Spleen (tissue), 11 donors: ENCODE measurements around the gene PKHD1. TPM values are rescaled to one million over a fixed set of nuclear protein-coding genes. Genes with fewer than 3 reads are reported as not detected.

Experiments used
- DNase-seq: peaks from one replicate; pipeline ENCODE4 v3.0.0-alpha.2; 2020
- H3K27ac ChIP-seq, 8 donors: fragments of 200-600 bp; sonication (generic) in 7 of 8; 1 replicate in 4 of 8; 2 replicates in 4 of 8; pipeline versions ENCODE4 v1.5.0 to v1.8.0; 2016 to 2021; ENCODE audit warnings: inconsistent platforms in 4 of 8, mild to moderate bottlenecking in 4 of 8, moderate library complexity in 1 of 8
- H3K27me3 ChIP-seq, 7 donors: fragments of 200-600 bp; sonication (generic) in 6 of 7; replicated peaks in 1 of 7; 1 replicate in 4 of 7; 2 replicates in 3 of 7; pipeline versions ENCODE4 v1.5.0 to v1.8.0; 2016 to 2021; ENCODE audit warnings: inconsistent platforms in 3 of 7, mild to moderate bottlenecking in 1 of 7
- H3K36me3 ChIP-seq, 6 donors: fragments of 200-600 bp; sonication (generic) in 5 of 6; 1 replicate in 4 of 6; 2 replicates in 2 of 6; pipeline versions ENCODE4 v1.5.0 to v1.8.0; 2016 to 2021; ENCODE audit warnings: inconsistent platforms in 2 of 6
- H3K4me1 ChIP-seq, 6 donors: fragments of 200-600 bp; sonication (generic) in 5 of 6; 1 replicate in 3 of 6; 2 replicates in 3 of 6; pipeline versions ENCODE4 v1.5.0 to v1.8.0; 2016 to 2021; ENCODE audit warnings: inconsistent platforms in 3 of 6
- H3K4me3 ChIP-seq, 8 donors: fragments of 200-600 bp; sonication (generic) in 7 of 8; 1 replicate in 4 of 8; 2 replicates in 4 of 8; pipeline versions ENCODE4 v1.5.0 to v1.8.0; 2016 to 2021; ENCODE audit warnings: inconsistent platforms in 4 of 8, mild to moderate bottlenecking in 4 of 8, moderate library complexity in 2 of 8
- H3K9me3 ChIP-seq, 8 donors: fragments of 200-600 bp; sonication (generic) in 7 of 8; 1 replicate in 4 of 8; 2 replicates in 4 of 8; pipeline versions ENCODE4 v1.5.0 to v1.8.0; 2016 to 2021; ENCODE audit warnings: inconsistent platforms in 4 of 8
- CTCF ChIP-seq, 11 experiments: fragments of 200-600 bp in 7 of 11; fragments of 450-650 bp in 4 of 11; sonication (generic) in 4 of 11; IDR thresholded peaks in 8 of 11; conservative IDR thresholded peaks in 3 of 11; 1 replicate in 7 of 11; 2 replicates in 4 of 11; pipeline versions ENCODE4 v1.4.0 to v1.8.0; 2016 to 2021; ENCODE audit warnings: antibody characterized with exemption in 11 of 11, inconsistent platforms in 4 of 11, mild to moderate bottlenecking in 1 of 11
- POLR2A ChIP-seq, 3 donors: fragments of 450-650 bp; IDR thresholded peaks; one replicate each; pipeline ENCODE4 v1.5.1; 2017; ENCODE audit warnings: antibody characterized with exemption in 3 of 3, mild to moderate bottlenecking in 1 of 3
- POLR2AphosphoS5 ChIP-seq, 3 donors: sonication (generic); formaldehyde crosslinking; IDR thresholded peaks; one replicate each; pipeline ENCODE4 v1.5.1; 2017; ENCODE audit warnings: antibody characterized with exemption in 3 of 3
- WGBS, 5 donors: extraction: QIAGEN DNeasy Blood & Tissue Kit in 3 of 5; methylation state at CpG; one replicate each; pipeline versions ENCODE4 v1.1.5 to v1.1.7; 2013 to 2018; 5-methylcytosine and 5-hydroxymethylcytosine counted together
- intact Hi-C: fragments of 100-400 bp; cut with DNase I; formaldehyde crosslinking; loops from one replicate; pipeline ENCODE4 v1.15.0; 2023; ENCODE audit warnings: low total_unique reads
- polyA plus RNA-seq, 3 donors: library from polyadenylated mRNA; stranded (reverse); fragments of 200-250 nt; gene quantifications; one replicate each; pipeline ENCODE4 v1.2.1, GENCODE V29; 2013
- total RNA-seq, 7 donors: library from RNA; depleted of rRNA in 3 of 7; stranded (reverse); fragments of >200 nt in 3 of 7; fragmentation: NEBNext Ultra II Directional in 4 of 7; extraction: Animal tissue kit (Norgen Biotek cat#: 25700) in 4 of 7; gene quantifications; one replicate each; pipeline versions ENCODE4 v1.1.0 to v1.2.1, GENCODE V29; 2016 to 2021
- donor health status: healthy with polysubstance abuse.
- donor health status: DM: no; HTN: no; CAD: no; lungs with moderate emphysema.
- donor health status: DM: no; HTN: no; CAD: no.
- donor health status: Bipolar disorder and iron deficiency.
- donor health status: healthy.
- donor health status: DM: no; HTN: no; CAD: no.
- donor health status: DM: yes; HTN: yes; CAD: no.

Gene PKHD1
- total and polyA plus RNA-seq, 10 donors, result not detected

- Histone ChIP-seq H3K9me3 (no peaks in the 10 kb centered on the region), H3K4me3 (no peak overlapping the region), H3K36me3 (no peaks in the 10 kb centered on the region), H3K27me3 (no peaks in the 10 kb centered on the region), H3K27ac (no peak overlapping the region), H3K4me1 (no peaks in the 10 kb centered on the region)
- DNase-seq, result no peak
- TF ChIP-seq CTCF (IDR thresholded peaks at IDR 0.05 in 8 of 11, conservative IDR thresholded peaks at IDR 0.05 in 3 of 11), result no peak
- TF ChIP-seq POLR2A (IDR thresholded peaks at IDR 0.05), result no peak
- TF ChIP-seq POLR2AphosphoS5 (IDR thresholded peaks at IDR 0.05), result no peak
- WGBS, 5 donors, result 63 to 85% (median 70%) methylated on average over 3 of the region's 3 CpGs
- intact Hi-C loops, result no loop called here
Observed at GRCh38 chr6:52134011-52134410, 46.6 kb upstream of the PKHD1 start.

GRCh38 chr6:52133324-52133723 is 45.9 kb upstream of the PKHD1 start:
- no peak overlapping the region for H3K27ac ChIP-seq

GRCh38 chr6:52132292-52132691 is 44.9 kb upstream of the PKHD1 start:
- Histone ChIP-seq H3K27ac (no peak overlapping the region), H3K27me3 (no peaks in the 10 kb centered on the region), H3K9me3 (no peaks in the 10 kb centered on the region), H3K4me3 (no peak overlapping the region), H3K4me1 (no peaks in the 10 kb centered on the region), H3K36me3 (no peaks in the 10 kb centered on the region)
- DNase-seq, result no peak
- TF ChIP-seq CTCF (IDR thresholded peaks at IDR 0.05 in 8 of 11, conservative IDR thresholded peaks at IDR 0.05 in 3 of 11) (no peak), POLR2A (IDR thresholded peaks at IDR 0.05) (no peak), POLR2AphosphoS5 (IDR thresholded peaks at IDR 0.05) (no peak)
- WGBS, 5 donors, result 71 to 90% (median 78%) methylated on average over 2 of the region's 2 CpGs
- intact Hi-C loops, result no loop called here

More at GRCh38 chr6:52133324-52133723, 45.9 kb upstream of the PKHD1 start:
- DNase-seq, result no peak
- no peaks in the 10 kb centered on the region for H3K36me3 ChIP-seq
- intact Hi-C loops, result no loop called here
- no peaks in the 10 kb centered on the region for H3K27me3 ChIP-seq
- H3K4me3 ChIP-seq, result no peak overlapping the region
- WGBS, 5 donors, result 66 to 88% (median 85%) methylated on average over 2 of the region's 2 CpGs
- no peaks in the 10 kb centered on the region for H3K4me1 ChIP-seq
- no peaks in the 10 kb centered on the region for H3K9me3 ChIP-seq
- TF ChIP-seq CTCF (IDR thresholded peaks at IDR 0.05 in 8 of 11, conservative IDR thresholded peaks at IDR 0.05 in 3 of 11), result no peak
- TF ChIP-seq POLR2AphosphoS5 (IDR thresholded peaks at IDR 0.05), result no peak
- TF ChIP-seq POLR2A (IDR thresholded peaks at IDR 0.05), result no peak

GRCh38 chr6:52130440-52130839 is 43.0 kb upstream of the PKHD1 start:
- no peaks in the 10 kb centered on the region for H3K9me3 ChIP-seq
- no peak overlapping the region for H3K27ac ChIP-seq
- H3K4me3 ChIP-seq, result no peak overlapping the region
- H3K36me3 ChIP-seq, result no peaks in the 10 kb centered on the region
- TF ChIP-seq POLR2A (IDR thresholded peaks at IDR 0.05), result no peak
- no peak for TF ChIP-seq CTCF (IDR thresholded peaks at IDR 0.05 in 8 of 11, conservative IDR thresholded peaks at IDR 0.05 in 3 of 11)
- no peak for TF ChIP-seq POLR2AphosphoS5 (IDR thresholded peaks at IDR 0.05)
- no peak for DNase-seq
- intact Hi-C loops, result no loop called here
- no peaks in the 10 kb centered on the region for H3K4me1 ChIP-seq
- 75 to 85% (median 80%) methylated on average over 1 of the region's 1 CpG for whole genome bisulfite sequencing, 5 donors
- peaks cover 0 to 4% (median 0%) of the 10 kb centered on the region in 7 donors for H3K27me3 ChIP-seq
